H1 (cell line): Measurements from ENCODE around the gene KCTD21. TPM values are rescaled to one million over a fixed set of nuclear protein-coding genes. Genes with fewer than 3 reads are reported as not detected.

Experiments used
- CTCF ChIA-PET: fragments of 300-600 bp; sonication (Branson Sonifier 250); formaldehyde crosslinking; loops from one replicate; lab custom pipeline; 2021; ENCODE audit not compliant: partially characterized antibody; lab: Charles Lee
- POLR2A ChIA-PET: fragments of 300-600 bp; sonication (Branson Sonifier 250); formaldehyde crosslinking; loops from one replicate; lab custom pipeline; 2021; ENCODE audit warnings: inconsistent platforms; ENCODE audit not compliant: partially characterized antibody; lab: Charles Lee
- DNase-seq, 2 experiments: peaks; one replicate each; pipeline versions ENCODE4 v3.0.0 to v3.0.0-alpha.2; 2010 to 2022; ENCODE audit warnings: low spot score in 2 of 2, low read depth in 1 of 2, mixed read lengths in 1 of 2
- FAIRE-seq: peaks from 2 replicates; lab custom pipeline; 2011; peaks lifted over from hg19 to GRCh38; lab: Jason Lieb, UNC
- H2AFZ ChIP-seq: 2 replicates; pipeline ENCODE4 v1.8.1; 2012; ENCODE audit warnings: low read length, inconsistent platforms
- H2AK5ac ChIP-seq: 2 replicates; pipeline ENCODE4 v1.6.1; 2013; ENCODE audit warnings: low read depth, low read length
- H2BK120ac ChIP-seq: replicated peaks from 2 replicates; pipeline ENCODE3; 2013; ENCODE audit warnings: low read depth, low read length, inconsistent platforms
- H2BK12ac ChIP-seq: 2 replicates; pipeline ENCODE4 v1.6.1; 2013; ENCODE audit warnings: low read depth, low read length
- H2BK15ac ChIP-seq: 2 replicates; pipeline ENCODE4 v1.6.1; 2013; ENCODE audit warnings: low read length
- H2BK20ac ChIP-seq: 2 replicates; pipeline ENCODE4 v1.6.1; 2013; ENCODE audit warnings: low read length
- H2BK5ac ChIP-seq: 2 replicates; pipeline ENCODE4 v1.6.1; 2013; ENCODE audit warnings: low read depth, low read length
- H3K14ac ChIP-seq: 2 replicates; pipeline ENCODE4 v1.6.1; 2013; ENCODE audit warnings: inconsistent platforms; ENCODE audit not compliant: insufficient read length
- H3K18ac ChIP-seq: 2 replicates; pipeline ENCODE4 v1.6.1; 2013; ENCODE audit warnings: low read length; ENCODE audit errors: extremely low read depth
- H3K23ac ChIP-seq: 2 replicates; pipeline ENCODE4 v1.6.1; 2013; ENCODE audit warnings: inconsistent platforms; ENCODE audit not compliant: insufficient read length
- H3K23me2 ChIP-seq: 2 replicates; pipeline ENCODE4 v1.6.1; 2013; ENCODE audit warnings: low read depth, low read length
- H3K27ac ChIP-seq: 2 replicates; pipeline ENCODE4 v1.6.1; 2011; ENCODE audit warnings: low read depth, low read length, inconsistent platforms
- H3K27me3 ChIP-seq, 4 experiments: replicated peaks in 1 of 4; 1 replicate in 1 of 4; 2 replicates in 3 of 4; pipeline versions ENCODE4 v1.6.1 to v1.8.1; 2011 to 2013; ENCODE audit warnings: low read length in 3 of 4, mild to moderate bottlenecking in 3 of 4, inconsistent platforms in 2 of 4, mixed read lengths in 2 of 4, moderate library complexity in 1 of 4; ENCODE audit not compliant: control insufficient read depth in 3 of 4, insufficient read depth in 3 of 4; ENCODE audit errors: extremely low read depth in 1 of 4
- H3K36me3 ChIP-seq, 4 experiments: 2 replicates each; pipeline versions ENCODE4 v1.6.1 to v1.8.1; 2011 to 2013; ENCODE audit warnings: mild to moderate bottlenecking in 4 of 4, low read length in 3 of 4, moderate library complexity in 2 of 4, control low read depth in 1 of 4, inconsistent platforms in 1 of 4; ENCODE audit not compliant: insufficient read depth in 4 of 4, control insufficient read depth in 2 of 4
- H3K4ac ChIP-seq: replicated peaks from 2 replicates; pipeline ENCODE3; 2013; ENCODE audit warnings: low read length, low read depth, mixed read lengths, inconsistent platforms; ENCODE audit not compliant: insufficient read length
- H3K4me1 ChIP-seq, 4 experiments: replicated peaks in 1 of 4; 1 replicate in 1 of 4; 2 replicates in 3 of 4; pipeline versions ENCODE4 v1.6.1 to v1.8.1; 2011 to 2013; ENCODE audit warnings: low read length in 3 of 4, inconsistent platforms in 2 of 4, mixed read lengths in 1 of 4; ENCODE audit not compliant: insufficient read depth in 4 of 4, control insufficient read depth in 3 of 4
- H3K4me2 ChIP-seq, 2 experiments: 2 replicates each; pipeline versions ENCODE4 v1.6.1 to v1.8.1; 2011 to 2013; ENCODE audit warnings: low read depth in 2 of 2, low read length in 2 of 2, control low read depth in 1 of 2, inconsistent platforms in 1 of 2, mild to moderate bottlenecking in 1 of 2; ENCODE audit not compliant: insufficient read depth in 1 of 2
- H3K4me3 ChIP-seq, 4 experiments: fragments of 200-600, 300-600 bp in 1 of 4; sonication (generic), shearing (Covaris generic), sonication (Bioruptor Twin) in 1 of 4; 2 replicates each; pipeline versions ENCODE4 v1.5.1 to v1.8.1; 2011 to 2016; ENCODE audit warnings: low read length in 4 of 4, low read depth in 3 of 4, control low read depth in 2 of 4, inconsistent platforms in 2 of 4, mild to moderate bottlenecking in 2 of 4, mixed read lengths in 1 of 4, moderate library complexity in 1 of 4; ENCODE audit not compliant: insufficient read depth in 2 of 4; ENCODE audit errors: extremely low read depth in 1 of 4
- H3K56ac ChIP-seq: replicated peaks from 2 replicates; pipeline ENCODE3; 2013; ENCODE audit warnings: low read depth, mild to moderate bottlenecking, mixed read lengths, low read length, inconsistent platforms; ENCODE audit not compliant: insufficient read length
- H3K79me1 ChIP-seq: 2 replicates; pipeline ENCODE4 v1.6.1; 2013; ENCODE audit warnings: low read depth, low read length, control low read depth
- H3K79me2 ChIP-seq, 2 experiments: 2 replicates each; pipeline versions ENCODE4 v1.6.1 to v1.8.1; 2012 to 2013; ENCODE audit warnings: low read length in 2 of 2, mild to moderate bottlenecking in 2 of 2, inconsistent platforms in 1 of 2; ENCODE audit not compliant: insufficient read depth in 2 of 2, control insufficient read depth in 1 of 2
- H3K9ac ChIP-seq, 4 experiments: replicated peaks in 1 of 4; 1 replicate in 1 of 4; 2 replicates in 3 of 4; pipeline versions ENCODE4 v1.6.1 to v1.8.1; 2011 to 2013; ENCODE audit warnings: low read depth in 3 of 4, low read length in 3 of 4, control low read depth in 2 of 4, mild to moderate bottlenecking in 2 of 4, moderate library complexity in 2 of 4, inconsistent platforms in 1 of 4; ENCODE audit errors: extremely low read depth in 1 of 4
- H3K9me3 ChIP-seq, 2 experiments: 2 replicates each; pipeline versions ENCODE4 v1.6.1 to v1.8.1; 2012 to 2013; ENCODE audit warnings: mild to moderate bottlenecking in 2 of 2, moderate library complexity in 2 of 2, control low read depth in 1 of 2, inconsistent platforms in 1 of 2, low read depth in 1 of 2, low read length in 1 of 2, mixed read lengths in 1 of 2; ENCODE audit not compliant: insufficient read depth in 2 of 2
- H4K20me1 ChIP-seq, 2 experiments: replicated peaks in 1 of 2; 2 replicates each; pipeline versions ENCODE3 to v1.8.1; 2011 to 2013; ENCODE audit warnings: inconsistent platforms in 2 of 2, low read length in 2 of 2, mild to moderate bottlenecking in 1 of 2; ENCODE audit not compliant: insufficient read depth in 2 of 2, control insufficient read depth in 1 of 2
- H4K5ac ChIP-seq: 2 replicates; pipeline ENCODE4 v1.6.1; 2013; ENCODE audit warnings: low read length, low read depth, mixed read lengths, inconsistent platforms; ENCODE audit not compliant: insufficient read length
- H4K8ac ChIP-seq: 2 replicates; pipeline ENCODE4 v1.8.0; 2013; ENCODE audit warnings: mild to moderate bottlenecking, moderate library complexity, low read length, inconsistent platforms; ENCODE audit not compliant: insufficient read depth; ENCODE audit errors: extremely low read depth
- H4K91ac ChIP-seq: replicated peaks from 2 replicates; pipeline ENCODE3; 2013; ENCODE audit warnings: low read length, mixed read lengths, inconsistent platforms; ENCODE audit not compliant: insufficient read length
- JUND ChIP-seq: IDR thresholded peaks from 2 replicates; pipeline ENCODE4 v1.6.1; 2011; ENCODE audit warnings: mild to moderate bottlenecking, improper control_type of control experiment, low read length
- NANOG ChIP-seq: IDR thresholded peaks from 2 replicates; pipeline ENCODE4 v1.6.1; 2011; ENCODE audit warnings: low read length, low read depth, mild to moderate bottlenecking, inconsistent platforms; ENCODE audit not compliant: insufficient read depth, poor library complexity, severe bottlenecking
- POU5F1 ChIP-seq: IDR thresholded peaks from 2 replicates; pipeline ENCODE4 v1.6.1; 2011; ENCODE audit warnings: low read depth, mild to moderate bottlenecking, low read length, moderate library complexity
- RFX5 ChIP-seq: IDR thresholded peaks from 2 replicates; pipeline ENCODE4 v1.6.1; 2011; ENCODE audit warnings: low read depth, low read length, improper control_type of control experiment, borderline replicate concordance
- TEAD4 ChIP-seq: IDR thresholded peaks from 2 replicates; pipeline ENCODE4 v1.6.1; 2012; ENCODE audit warnings: low read depth, low read length, inconsistent platforms, mixed read lengths
- YY1 ChIP-seq: IDR thresholded peaks from 2 replicates; pipeline ENCODE4 v1.6.1; 2011; ENCODE audit warnings: low read depth, mild to moderate bottlenecking, low read length
- WGBS, 2 experiments: shearing (Covaris generic) in 1 of 2; methylation state at CpG; one replicate each; pipeline versions ENCODE4 v1.1.6 to v1.1.7; 2013 to 2015; ENCODE audit warnings: low lambda C conversion rate in 2 of 2, mixed read lengths in 2 of 2, inconsistent platforms in 1 of 2, low coverage in 1 of 2, missing lambda C conversion rate in 1 of 2; ENCODE audit not compliant: insufficient replicate concordance in 2 of 2, insufficient coverage in 1 of 2, insufficient read length in 1 of 2; ENCODE audit errors: extremely low coverage in 1 of 2, missing lambda C conversion rate in 1 of 2; 5-methylcytosine and 5-hydroxymethylcytosine counted together
- polyA plus RNA-seq, 7 experiments: library from polyadenylated mRNA; depleted of rRNA in 3 of 7; stranded (reverse) in 5 of 7; unstranded in 2 of 7; fragments of >200 nt in 5 of 7; fragments of 200-250 nt in 2 of 7; gene quantifications; 1 replicate in 5 of 7; 2 replicates in 1 of 7; 4 replicates in 1 of 7; pipeline versions ENCODE4 v1.2.1 to v1.2.3, GENCODE V29; 2011 to 2013; ENCODE audit warnings: missing spikeins in 2 of 7, mixed read lengths in 2 of 7
- total RNA-seq: library from RNA; stranded (reverse); fragmentation: NEBNext Ultra II Directional; extraction: Animal tissue kit (Norgen Biotek cat#: 25700); gene quantifications from 2 replicates; pipeline ENCODE4 v1.2.1, GENCODE V29; 2021
- TF ChIP-seq, protein P1 (sequence below): IDR thresholded peaks from 2 replicates; pipeline ENCODE4 v1.6.1; 2012; ENCODE audit warnings: inconsistent platforms
- TF ChIP-seq, protein P2 (sequence below): IDR thresholded peaks from 2 replicates; pipeline ENCODE4 v1.6.1; 2012; ENCODE audit warnings: inconsistent platforms

The KCTD21 gene
- total and polyA plus RNA-seq, 2 of the 8 experiments (the other 6 are each of a cell fraction or from before 2014, with no cell fraction given), result 3.2 to 4.1 TPM

DNA sequence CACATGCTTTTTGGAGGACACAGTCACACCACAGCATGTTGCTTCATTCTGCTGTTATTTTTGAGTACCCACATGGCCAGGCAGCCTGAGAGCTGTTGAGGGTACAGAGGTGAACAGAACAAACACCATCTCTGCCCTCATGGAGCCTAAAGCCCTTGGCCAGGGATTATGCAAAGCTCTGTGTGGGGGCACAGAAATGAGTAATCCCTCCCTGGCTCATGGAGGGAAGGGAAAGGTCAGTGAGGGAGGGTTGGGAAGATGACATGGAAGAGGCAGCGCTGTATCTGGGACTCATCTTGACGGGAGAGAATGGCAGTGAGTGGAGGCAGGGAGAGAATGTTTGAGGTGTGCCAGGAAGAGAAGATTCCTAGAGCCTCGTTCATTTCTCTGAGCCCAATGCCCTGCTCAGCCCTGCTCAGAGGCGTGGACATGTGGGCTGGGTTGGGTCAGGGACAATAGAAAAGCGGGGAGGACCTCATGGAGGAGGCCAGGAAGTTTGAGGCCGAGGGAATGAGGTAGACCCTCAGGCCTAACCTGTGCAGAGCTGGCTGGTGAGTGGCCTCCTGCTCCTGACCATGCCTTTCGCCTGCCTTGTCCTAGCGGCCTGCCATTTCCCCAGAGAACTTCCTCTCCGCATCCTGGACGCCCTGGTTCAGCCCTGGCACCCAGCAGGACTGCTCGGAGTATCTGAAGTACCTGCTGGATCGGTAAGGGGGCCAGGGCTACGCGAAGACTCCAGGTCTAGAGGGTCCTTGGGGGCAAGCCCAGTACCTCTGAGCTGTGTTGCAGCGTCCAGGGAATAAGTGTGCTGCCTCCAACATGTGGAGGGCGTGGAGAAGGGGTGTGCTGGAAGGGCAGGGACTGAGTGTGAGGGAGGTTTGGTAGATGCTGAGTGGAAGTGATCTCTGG is 20.1 kb upstream of the KCTD21 start:
- no peak overlapping the region for H3K14ac ChIP-seq
- H3K18ac ChIP-seq, result no peak overlapping the region
- H3K79me2 ChIP-seq, result no peaks in the 10 kb centered on the region
- ChIA-PET POLR2A (interaction anchor here (0.6 to 1.3 kb wide), 3 partner anchors 11 to 239 kb away, joined by 3 read pairs; no protein-coding TSS in a partner anchor), CTCF (interaction anchor here (0.5 to 1.4 kb wide), 2 partner anchors 20 to 205 kb away, joined by 3 read pairs; no protein-coding TSS in a partner anchor)
- no peak overlapping the region for H3K27ac ChIP-seq
- no peak for FAIRE-seq
- H3K23ac ChIP-seq, result no peak overlapping the region
- 0 out of 2 replicates have a peak, but pooled peaks cover 2% of the 10 kb centered on the region for H3K79me1 ChIP-seq
- H3K4ac ChIP-seq, result no peak overlapping the region
- no peak overlapping the region for H2AFZ ChIP-seq
- H2BK5ac ChIP-seq, result no peak overlapping the region
- WGBS, 2 experiments, result 92% methylated on average over 15 of the region's 16 CpGs; no CpG with 5 or more reads in 1 of the 2 experiments
- no peaks in the 10 kb centered on the region for H3K27me3 ChIP-seq
- no peak overlapping the region for H3K9ac ChIP-seq
- no peak overlapping the region for H4K91ac ChIP-seq
- peaks cover 0 to 9% (median 2%) of the 10 kb centered on the region in 4 experiments; a peak in 6 of 8 replicates for H3K36me3 ChIP-seq
- peaks cover 0 to 4% of the 10 kb centered on the region in 2 experiments for H4K20me1 ChIP-seq
- TF ChIP-seq RFX5 (no peak), NANOG (no peak), TEAD4 (no peak), JUND (no peak), POU5F1 (no peak), YY1 (no peak)
- TF ChIP-seq, protein P1, sequence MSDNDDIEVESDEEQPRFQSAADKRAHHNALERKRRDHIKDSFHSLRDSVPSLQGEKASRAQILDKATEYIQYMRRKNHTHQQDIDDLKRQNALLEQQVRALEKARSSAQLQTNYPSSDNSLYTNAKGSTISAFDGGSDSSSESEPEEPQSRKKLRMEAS, result no peak
- TF ChIP-seq, protein P2, sequence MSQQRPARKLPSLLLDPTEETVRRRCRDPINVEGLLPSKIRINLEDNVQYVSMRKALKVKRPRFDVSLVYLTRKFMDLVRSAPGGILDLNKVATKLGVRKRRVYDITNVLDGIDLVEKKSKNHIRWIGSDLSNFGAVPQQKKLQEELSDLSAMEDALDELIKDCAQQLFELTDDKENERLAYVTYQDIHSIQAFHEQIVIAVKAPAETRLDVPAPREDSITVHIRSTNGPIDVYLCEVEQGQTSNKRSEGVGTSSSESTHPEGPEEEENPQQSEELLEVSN, result no peak
- no peak overlapping the region for H2BK20ac ChIP-seq
- no peak overlapping the region for H2AK5ac ChIP-seq
- H3K23me2 ChIP-seq, result no peaks in the 10 kb centered on the region
- no peak overlapping the region for H4K5ac ChIP-seq
- H3K4me2 ChIP-seq, result no peak overlapping the region
- H2BK12ac ChIP-seq, result no peak overlapping the region
- H2BK120ac ChIP-seq, result no peak overlapping the region
- H2BK15ac ChIP-seq, result no peak overlapping the region
- no peak overlapping the region for H3K4me3 ChIP-seq
- no peak overlapping the region for H3K56ac ChIP-seq
- H4K8ac ChIP-seq, result no peak overlapping the region
- no peaks in the 10 kb centered on the region; a peak in 1 of 7 replicates for H3K4me1 ChIP-seq
- no peaks in the 10 kb centered on the region for H3K9me3 ChIP-seq
- DNase-seq, result no peak
